ENCODE results near the gene ATAD3B. TPM values are rescaled to one million over a fixed set of nuclear protein-coding genes. Genes with fewer than 3 reads are reported as not detected.

Gene ATAD3B
- total and polyA plus RNA-seq, 2 of the 13 experiments (the other 11 are each of a cell fraction or from before 2014, with no cell fraction given): 9.6 to 31.1 TPM

- TF ChIP-seq ZNF770 (CRISPR knock-in tag; IDR thresholded peaks at IDR 0.05) (peak; percentile 93), ARNT2 (CRISPR knock-in tag; IDR thresholded peaks at IDR 0.05; ENCODE audit: low read depth) (0 out of 2 replicates have a peak, but pooled peaks have one; percentile 60), MED8 (CRISPR knock-in tag; IDR thresholded peaks at IDR 0.05; ENCODE audit: insufficient replicate concordance) (no peak), CENPBD1 (CRISPR knock-in tag; IDR thresholded peaks at IDR 0.05; ENCODE audit: borderline replicate concordance, low read depth) (0 out of 2 replicates have a peak, but pooled peaks have one; percentile 59), ZNF710 (CRISPR knock-in tag; IDR thresholded peaks at IDR 0.05; ENCODE audit: borderline replicate concordance) (no peak), XBP1 (CRISPR knock-in tag; IDR thresholded peaks at IDR 0.05) (no peak), SMARCC2 (IDR thresholded peaks at IDR 0.05) (no peak), KDM5B (CRISPR knock-in tag; IDR thresholded peaks at IDR 0.05; ENCODE audit: borderline replicate concordance) (peak; percentile 56; the same call in 1 of the 2 replicates), SP140L (CRISPR knock-in tag; IDR thresholded peaks at IDR 0.05; ENCODE audit: borderline replicate concordance) (no peak), KLF9 (CRISPR knock-in tag; IDR thresholded peaks at IDR 0.05; ENCODE audit: low read depth) (no peak), PAF1 (CRISPR knock-in tag; IDR thresholded peaks at IDR 0.05) (no peak), PCBP2 (optimal IDR thresholded peaks at IDR 0.05; ENCODE audit: low read depth, low read length, poor library complexity, severe bottlenecking) (no peak), FOSL2 (CRISPR knock-in tag; IDR thresholded peaks at IDR 0.05) (no peak; the same call in 1 of the 2 replicates), ZNF577 (CRISPR knock-in tag; IDR thresholded peaks at IDR 0.05; ENCODE audit: borderline replicate concordance, low read depth) (no peak), ZNF768 (CRISPR knock-in tag; IDR thresholded peaks at IDR 0.05) (peak; percentile 73; the same call in 1 of the 2 replicates), TRIM22 (IDR thresholded peaks at IDR 0.05) (no peak), ZSCAN21 (CRISPR knock-in tag; IDR thresholded peaks at IDR 0.05; ENCODE audit: borderline replicate concordance) (peak; percentile 70; the same call in 1 of the 2 replicates)
Observed at GRCh38 chr1:1430114-1430982, 41.2 kb upstream of the ATAD3B start (continued).
